ENCODE data around the gene FHOD1. TPM values are rescaled to one million over a fixed set of nuclear protein-coding genes. Genes with fewer than 3 reads are reported as not detected.

The FHOD1 gene
- 10 to 100 TPM; 13.3 to 64.4 (median 38.8) TPM for total RNA-seq

DNA sequence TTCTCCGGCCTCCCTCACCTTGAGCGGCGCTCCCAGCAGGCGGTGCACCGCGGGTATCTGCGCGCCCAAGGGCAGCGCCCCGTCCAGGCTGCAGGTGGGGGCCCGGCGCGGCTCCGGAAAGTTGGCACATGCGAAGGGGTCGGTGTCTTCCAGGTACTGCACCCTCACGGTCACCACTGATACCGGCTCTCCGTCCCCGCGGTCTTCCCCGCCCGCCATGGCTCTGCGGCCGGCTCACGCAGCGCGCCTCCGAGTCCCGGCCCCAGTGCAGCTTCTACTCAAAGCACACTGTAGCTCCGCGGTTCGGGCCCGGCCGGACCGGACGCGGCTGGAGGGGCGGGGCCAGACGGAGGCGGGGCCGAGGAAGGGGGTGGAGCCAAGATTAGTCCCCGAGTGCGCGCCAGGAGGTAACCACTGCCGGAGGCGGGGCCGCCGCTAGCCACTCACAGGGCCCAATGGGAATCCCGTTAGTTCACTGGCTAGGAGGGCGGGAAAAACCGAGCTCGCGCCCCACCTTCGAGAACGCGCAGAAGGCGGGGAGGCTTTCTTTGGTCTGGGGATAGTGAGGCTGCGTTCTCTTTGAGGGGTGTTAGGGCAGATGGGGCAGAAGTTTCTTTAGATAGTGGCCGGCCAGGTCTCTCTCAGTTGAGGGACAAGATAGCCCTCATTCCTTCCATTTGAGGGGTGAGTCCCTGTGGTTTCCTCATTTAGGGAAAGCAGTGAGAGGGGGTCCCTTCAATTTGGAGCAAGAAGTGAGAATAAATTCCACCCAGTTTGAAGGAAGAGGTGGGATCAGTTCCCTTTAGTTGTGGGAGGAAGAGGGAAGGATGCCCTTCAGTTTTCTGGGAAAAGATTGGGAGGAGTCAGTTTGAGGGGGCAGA lies at the start of gene FHOD1:
FHOD1 (minus strand) TSS at position 290 of the 881 bp plus-strand sequence; CDS start at position 219, 71 bp downstream.
- H3K27me3 ChIP-seq = peaks cover 0 to 5% of the 10 kb centered on the region in 2 donors
- H3K27ac ChIP-seq = peak within 1 kb of the TSS; percentile 85 to 90 (median 88)
- no peaks in the 10 kb centered on the region for H3K9me3 ChIP-seq
- peak; percentile 98 to 100 (median 99) for DNase-seq
- TF ChIP-seq, protein P1, sequence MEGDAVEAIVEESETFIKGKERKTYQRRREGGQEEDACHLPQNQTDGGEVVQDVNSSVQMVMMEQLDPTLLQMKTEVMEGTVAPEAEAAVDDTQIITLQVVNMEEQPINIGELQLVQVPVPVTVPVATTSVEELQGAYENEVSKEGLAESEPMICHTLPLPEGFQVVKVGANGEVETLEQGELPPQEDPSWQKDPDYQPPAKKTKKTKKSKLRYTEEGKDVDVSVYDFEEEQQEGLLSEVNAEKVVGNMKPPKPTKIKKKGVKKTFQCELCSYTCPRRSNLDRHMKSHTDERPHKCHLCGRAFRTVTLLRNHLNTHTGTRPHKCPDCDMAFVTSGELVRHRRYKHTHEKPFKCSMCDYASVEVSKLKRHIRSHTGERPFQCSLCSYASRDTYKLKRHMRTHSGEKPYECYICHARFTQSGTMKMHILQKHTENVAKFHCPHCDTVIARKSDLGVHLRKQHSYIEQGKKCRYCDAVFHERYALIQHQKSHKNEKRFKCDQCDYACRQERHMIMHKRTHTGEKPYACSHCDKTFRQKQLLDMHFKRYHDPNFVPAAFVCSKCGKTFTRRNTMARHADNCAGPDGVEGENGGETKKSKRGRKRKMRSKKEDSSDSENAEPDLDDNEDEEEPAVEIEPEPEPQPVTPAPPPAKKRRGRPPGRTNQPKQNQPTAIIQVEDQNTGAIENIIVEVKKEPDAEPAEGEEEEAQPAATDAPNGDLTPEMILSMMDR (IDR thresholded peaks at IDR 0.05) = no peak
- peak; percentile 66 to 86 for TF ChIP-seq POLR2A (IDR thresholded peaks at IDR 0.05)
- H3K4me1 ChIP-seq = peaks cover 5 to 54% (median 35%) of the 10 kb centered on the region in 4 donors
- peak within 1 kb of the TSS; percentile 47 to 72 (median 66) for H3K4me3 ChIP-seq
- H3K36me3 ChIP-seq = no peaks in the 10 kb centered on the region

DNA sequence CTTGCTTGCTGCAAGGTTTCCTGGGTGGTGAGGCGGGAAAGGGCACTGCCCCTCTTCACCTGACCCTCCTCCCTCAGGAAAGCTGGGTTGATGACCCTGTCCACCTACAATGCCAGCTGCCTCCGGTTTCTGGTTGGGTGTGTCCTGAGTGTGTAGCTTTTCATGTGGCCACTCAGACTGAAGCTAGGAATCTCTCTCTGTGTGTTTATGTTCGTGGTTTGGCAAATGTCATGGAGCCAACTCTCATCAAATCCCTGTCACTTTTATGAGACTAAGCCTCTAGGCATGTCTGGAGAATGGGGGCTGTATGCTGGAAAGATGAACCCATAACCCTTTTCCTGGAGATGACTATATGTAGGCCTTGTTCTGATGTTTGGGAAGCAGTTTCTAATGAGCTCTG lies 49.1 kb upstream of the FHOD1 start:
- Histone ChIP-seq H3K36me3 (no peaks in the 10 kb centered on the region), H3K4me1 (no peaks in the 10 kb centered on the region), H3K27me3 (no peaks in the 10 kb centered on the region), H3K27ac (no peak overlapping the region), H3K4me3 (no peak overlapping the region), H3K9me3 (no peaks in the 10 kb centered on the region)
- TF ChIP-seq POLR2A (IDR thresholded peaks at IDR 0.05) = no peak
- TF ChIP-seq, protein P1 (IDR thresholded peaks at IDR 0.05) = no peak
- no peak for DNase-seq

DNA sequence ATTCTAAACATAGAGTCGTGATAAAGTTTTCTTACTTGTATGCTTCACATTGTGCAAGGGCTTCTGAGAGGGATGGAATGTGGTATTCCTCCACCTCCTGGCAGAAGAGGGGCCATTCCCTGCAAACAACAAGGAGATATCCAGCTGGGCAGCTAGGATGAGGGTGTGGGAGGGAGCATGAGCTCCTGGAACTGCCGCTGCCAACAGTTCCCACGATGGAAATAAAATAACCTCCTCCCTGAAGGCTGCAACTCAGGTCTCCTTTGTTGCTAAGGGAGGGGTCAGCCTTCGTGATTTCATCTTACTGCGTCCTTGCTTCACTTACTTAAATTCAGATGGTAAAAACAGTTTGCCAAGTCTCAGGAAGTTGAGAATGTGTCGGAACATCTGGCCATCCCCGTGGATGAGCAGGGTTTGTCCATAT lies 47.7 kb upstream of the FHOD1 start:
- TF ChIP-seq POLR2A (IDR thresholded peaks at IDR 0.05) = no peak
- TF ChIP-seq, protein P1 (IDR thresholded peaks at IDR 0.05) = no peak

DNA sequence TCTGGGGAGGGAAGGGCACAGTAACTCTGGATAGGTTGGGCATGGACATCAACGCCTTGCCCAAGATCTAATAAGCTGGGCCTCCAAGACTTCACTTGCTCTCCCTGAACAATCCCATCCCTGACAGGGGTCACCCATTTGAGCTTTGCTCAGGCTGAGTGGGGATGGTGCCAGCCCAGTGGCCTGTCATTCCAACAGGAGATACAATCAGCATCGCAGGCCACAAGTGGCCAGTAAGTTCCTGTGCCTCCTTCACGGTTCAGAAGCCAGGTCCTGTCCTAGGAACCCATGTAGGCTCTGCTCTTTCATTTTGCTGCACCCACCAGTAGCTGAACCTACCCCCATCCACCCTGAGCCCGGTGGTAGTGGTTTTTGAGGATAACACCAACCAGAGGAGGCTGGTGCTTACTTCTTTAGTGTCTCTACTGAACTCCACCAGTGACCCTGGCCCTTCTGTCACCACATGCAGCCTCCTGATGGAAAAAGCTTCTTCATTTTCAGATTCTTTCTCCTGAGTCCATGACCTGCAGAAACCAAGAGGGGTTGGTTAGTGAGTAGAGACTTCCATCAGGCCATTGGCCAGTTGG lies 47.0 kb upstream of the FHOD1 start:
- H3K9me3 ChIP-seq = no peaks in the 10 kb centered on the region
- H3K27me3 ChIP-seq = no peaks in the 10 kb centered on the region
- no peak overlapping the region for H3K4me3 ChIP-seq
- no peak for TF ChIP-seq POLR2A (IDR thresholded peaks at IDR 0.05)
- TF ChIP-seq, protein P1 (IDR thresholded peaks at IDR 0.05) = no peak
- no peak overlapping the region for H3K27ac ChIP-seq
- no peaks in the 10 kb centered on the region for H3K4me1 ChIP-seq
- H3K36me3 ChIP-seq = no peaks in the 10 kb centered on the region
- DNase-seq = no peak

More for the DNA sequence above, 47.7 kb upstream of the FHOD1 start:
- no peaks in the 10 kb centered on the region for H3K36me3 ChIP-seq
- no peaks in the 10 kb centered on the region for H3K27me3 ChIP-seq
- H3K27ac ChIP-seq = no peak overlapping the region
- H3K4me1 ChIP-seq = no peaks in the 10 kb centered on the region
- H3K4me3 ChIP-seq = no peak overlapping the region
- no peak for DNase-seq
- no peaks in the 10 kb centered on the region for H3K9me3 ChIP-seq

DNA sequence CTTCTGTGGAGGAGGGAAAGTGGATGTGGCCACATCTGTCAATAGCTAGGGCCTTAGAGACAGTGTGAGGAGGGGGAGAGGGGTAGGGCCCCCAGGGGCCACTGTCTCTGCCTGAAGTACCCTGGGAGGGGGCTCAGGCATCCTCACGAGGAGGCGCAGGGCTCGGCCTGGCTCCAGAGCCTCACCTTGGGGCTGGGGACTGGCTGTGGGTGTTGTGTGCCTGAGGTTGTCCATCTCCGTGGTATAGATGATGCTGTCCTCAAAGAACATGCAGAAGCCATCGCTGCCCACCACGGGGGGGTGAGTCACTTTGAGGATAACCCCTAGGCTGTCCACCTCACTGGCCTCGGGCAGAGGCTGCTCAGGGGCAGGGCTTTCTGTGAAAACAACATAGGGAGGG lies 44.2 kb upstream of the FHOD1 start:
- no peak for TF ChIP-seq POLR2A (IDR thresholded peaks at IDR 0.05)
- TF ChIP-seq, protein P1 (IDR thresholded peaks at IDR 0.05) = no peak
- Histone ChIP-seq H3K27ac (no peak overlapping the region), H3K27me3 (no peaks in the 10 kb centered on the region), H3K4me3 (no peak overlapping the region), H3K36me3 (no peaks in the 10 kb centered on the region), H3K9me3 (no peaks in the 10 kb centered on the region), H3K4me1 (no peaks in the 10 kb centered on the region)
- DNase-seq = no peak

Data from Peyer's patch (tissue), 4 donors.